HCT116 (cell line): ENCODE measurements around the gene ARL2BP. TPM values are rescaled to one million over a fixed set of nuclear protein-coding genes. Genes with fewer than 3 reads are reported as not detected.
A peak's percentile ranks its signal among the peaks of the same experiment; 100 is the strongest.

ENCODE experiments used
- ATAC-seq: fragments of 200-7000 bp; cut with Tn5 transposase; 2 replicates; pipeline ENCODE4 v1.9.1; 2020; ENCODE audit warnings: mild to moderate bottlenecking, moderate library complexity
- BruUV-seq: library from RNA; stranded (reverse); fragments of 400-500 nt; replicated peaks from 2 replicates; lab custom pipeline; 2021; lab: Mats Ljungman, UMichigan
- CTCF ChIA-PET: fragments of 300-600 bp; sonication (Branson Sonifier 250); formaldehyde crosslinking; loops from one replicate; lab custom pipeline; 2021; ENCODE audit warnings: antibody characterized with exemption; lab: Charles Lee
- POLR2A ChIA-PET: fragments of 300-600, 350-600 bp; sonication (Branson Sonifier 250); formaldehyde crosslinking; loops from one replicate; lab custom pipeline; 2021; ENCODE audit warnings: antibody characterized with exemption; lab: Charles Lee
- RAD21 ChIA-PET, 2 experiments: fragments of 300-600 bp; sonication (Branson Sonifier 250); formaldehyde crosslinking; loops; one replicate each; lab custom pipeline; 2023; ENCODE audit warnings: low total read pairs in 2 of 2; ENCODE audit not compliant: uncharacterized antibody in 2 of 2, unreplicated experiment in 2 of 2, low non-redundant PET in 1 of 2; lab: Charles Lee
- DNase-seq: peaks from one replicate; pipeline ENCODE4 v3.0.0-alpha.2; 2010; ENCODE audit warnings: low read depth, low spot score
- H2AFZ ChIP-seq: fragments of 200-600 bp; shearing (Covaris generic), sonication (generic); 2 replicates; pipeline ENCODE4 v1.6.1; 2017; ENCODE audit warnings: low read depth, mixed run types, mixed read lengths, antibody characterized with exemption, low read length; ENCODE audit not compliant: poor library complexity, severe bottlenecking
- H3K27ac ChIP-seq: 2 replicates; pipeline ENCODE4 v1.5.1; 2012; ENCODE audit warnings: low read depth, low read length
- H3K27me3 ChIP-seq: fragments of 200-600 bp; sonication (generic); 2 replicates; pipeline ENCODE4 v1.6.1; 2016; ENCODE audit warnings: mixed run types, low read length, mixed read lengths; ENCODE audit not compliant: insufficient read depth
- H3K36me3 ChIP-seq, 2 experiments: fragments of 200-500 bp in 1 of 2; fragments of 200-600 bp in 1 of 2; sonication (Bioruptor generic) in 1 of 2; sonication (generic) in 1 of 2; 2 replicates each; pipeline versions ENCODE4 v1.5.1 to v1.6.1; 2014 to 2016; ENCODE audit warnings: low read length in 2 of 2, inconsistent platforms in 1 of 2, mixed read lengths in 1 of 2, mixed run types in 1 of 2; ENCODE audit not compliant: insufficient read depth in 2 of 2, control insufficient read depth in 1 of 2
- H3K4me1 ChIP-seq, 2 experiments: fragments of 200-600 bp in 1 of 2; sonication (generic) in 1 of 2; 2 replicates each; pipeline versions ENCODE4 v1.5.1 to v1.6.1; 2012 to 2017; ENCODE audit warnings: low read length in 2 of 2, inconsistent platforms in 1 of 2, mild to moderate bottlenecking in 1 of 2, mixed read lengths in 1 of 2, mixed run types in 1 of 2, moderate library complexity in 1 of 2; ENCODE audit not compliant: insufficient read depth in 2 of 2, control insufficient read depth in 1 of 2
- H3K4me2 ChIP-seq: fragments of 200-600 bp; sonication (generic); 2 replicates; pipeline ENCODE4 v1.6.1; 2017; ENCODE audit warnings: mixed run types, low read length, mixed read lengths
- H3K4me3 ChIP-seq, 2 experiments: fragments of 200-600 bp in 1 of 2; sonication (generic) in 1 of 2; replicated peaks in 1 of 2; 2 replicates each; pipeline ENCODE4 v1.5.1; 2011 to 2016; ENCODE audit warnings: low read length in 2 of 2, control low read depth in 1 of 2, low read depth in 1 of 2, mild to moderate bottlenecking in 1 of 2, mixed read lengths in 1 of 2, mixed run types in 1 of 2
- H3K79me2 ChIP-seq: fragments of 200-600 bp; sonication (generic); 2 replicates; pipeline ENCODE4 v1.6.1; 2017; ENCODE audit warnings: mild to moderate bottlenecking, mixed run types, low read length, moderate library complexity, mixed read lengths; ENCODE audit not compliant: insufficient read depth
- H3K9ac ChIP-seq: fragments of 200-600 bp; sonication (generic); 2 replicates; pipeline ENCODE4 v1.6.1; 2016; ENCODE audit warnings: low read length, mixed read lengths
- H3K9me2 ChIP-seq: fragments of 200-600 bp; sonication (generic), shearing (Covaris generic); 2 replicates; pipeline ENCODE4 v1.6.1; 2017; ENCODE audit warnings: mixed run types, mild to moderate bottlenecking, moderate library complexity; ENCODE audit not compliant: insufficient read depth
- H3K9me3 ChIP-seq, 2 experiments: fragments of 200-500 bp in 1 of 2; fragments of 200-600 bp in 1 of 2; sonication (Bioruptor generic) in 1 of 2; sonication (generic) in 1 of 2; 2 replicates each; pipeline ENCODE4 v1.6.1; 2014 to 2017; ENCODE audit warnings: low read length in 2 of 2, mixed read lengths in 2 of 2, inconsistent platforms in 1 of 2, low read depth in 1 of 2, mild to moderate bottlenecking in 1 of 2, mixed run types in 1 of 2, moderate library complexity in 1 of 2; ENCODE audit not compliant: control insufficient read depth in 1 of 2, insufficient read depth in 1 of 2
- H4K20me1 ChIP-seq: fragments of 200-600 bp; sonication (generic), shearing (Covaris generic); 2 replicates; pipeline ENCODE4 v1.6.1; 2017; ENCODE audit warnings: mixed run types, mild to moderate bottlenecking, moderate library complexity; ENCODE audit not compliant: insufficient read depth
- ATF3 ChIP-seq: IDR thresholded peaks from 2 replicates; pipeline ENCODE4 v1.6.1; 2012
- CBX3 ChIP-seq: IDR thresholded peaks from 2 replicates; pipeline ENCODE4 v1.6.1; 2012; ENCODE audit warnings: low read depth
- CTCF ChIP-seq, 3 experiments: fragments of 200-600 bp in 1 of 3; sonication (generic) in 1 of 3; IDR thresholded peaks in 2 of 3; conservative IDR thresholded peaks in 1 of 3; 2 replicates each; pipeline ENCODE4 v1.5.1; 2012 to 2017; ENCODE audit warnings: low read depth in 2 of 3, low read length in 2 of 3, antibody characterized with exemption in 1 of 3, borderline replicate concordance in 1 of 3, control low read depth in 1 of 3, mild to moderate bottlenecking in 1 of 3, mixed read lengths in 1 of 3, mixed run types in 1 of 3, moderate library complexity in 1 of 3; ENCODE audit not compliant: insufficient read depth in 1 of 3
- EGR1 ChIP-seq: IDR thresholded peaks from 2 replicates; pipeline ENCODE4 v1.6.1; 2012; ENCODE audit warnings: low read depth
- ELF1 ChIP-seq: IDR thresholded peaks from 2 replicates; pipeline ENCODE4 v1.6.1; 2012; ENCODE audit warnings: low read depth, borderline replicate concordance
- EZH2phosphoT487 ChIP-seq: fragments of 200-600 bp; IDR thresholded peaks from 2 replicates; pipeline ENCODE4 v1.6.1; 2018; ENCODE audit warnings: antibody characterized with exemption, borderline replicate concordance
- FOSL1 ChIP-seq: IDR thresholded peaks from 2 replicates; pipeline ENCODE4 v1.6.1; 2012; ENCODE audit warnings: low read depth
- JUND ChIP-seq: IDR thresholded peaks from 2 replicates; pipeline ENCODE4 v1.6.1; 2012
- POLR2A ChIP-seq: IDR thresholded peaks from 2 replicates; pipeline ENCODE4 v1.7.0; 2011; ENCODE audit warnings: borderline replicate concordance; ENCODE audit not compliant: insufficient read depth, insufficient read length; ENCODE audit errors: extremely low read depth
- POLR2AphosphoS5 ChIP-seq: IDR thresholded peaks from 2 replicates; pipeline ENCODE4 v1.6.1; 2011; ENCODE audit warnings: mild to moderate bottlenecking, low read depth, low read length, moderate library complexity
- REST ChIP-seq: IDR thresholded peaks from 2 replicates; pipeline ENCODE4 v1.6.1; 2012; ENCODE audit warnings: low read depth
- SIN3A ChIP-seq: IDR thresholded peaks from 2 replicates; pipeline ENCODE4 v1.6.1; 2012; ENCODE audit warnings: low read depth
- ZFX ChIP-seq: fragments of 450-650 bp; IDR thresholded peaks from 2 replicates; pipeline ENCODE4 v1.6.1; 2017
- ZNF274 ChIP-seq: fragments of 200-500 bp; sonication (Bioruptor generic); IDR thresholded peaks from 2 replicates; pipeline ENCODE4 v1.6.1; 2014; ENCODE audit warnings: mild to moderate bottlenecking, low read depth, low read length, inconsistent platforms
- intact Hi-C: fragments of 100-400 bp; cut with micrococcal nuclease; formaldehyde crosslinking; loops from 2 replicates; pipeline ENCODE4 v1.10.0; 2022
- total RNA-seq: library from RNA; stranded (reverse); gene quantifications from one replicate; pipeline ENCODE4 v1.2.1, GENCODE V29; 2021; ENCODE audit not compliant: unreplicated experiment

ARL2BP gene
- total RNA-seq, 1 experiment from 2014 or later = 28.8 TPM

- peak in 1 of 3 experiments; percentile 9; a peak in 1 of 6 replicates for TF ChIP-seq CTCF (IDR thresholded peaks at IDR 0.05 in 2 of 3, conservative IDR thresholded peaks at IDR 0.05 in 1 of 3; ENCODE audit: borderline replicate concordance in 1 of 3, insufficient read depth in 1 of 3, low read depth in 2 of 3, low read length in 2 of 3)
These were observed 54.8 kb downstream of the ARL2BP start (continued) for GRCh38 chr16:57299719-57300386.

- Histone ChIP-seq H3K79me2 (no peaks in the 10 kb centered on the region), H3K4me3 (no peak overlapping the region), H3K9ac (no peak overlapping the region), H3K4me1 (peaks cover 9 to 40% of the 10 kb centered on the region in 2 experiments), H3K4me2 (peak overlapping the region; percentile 75), H3K9me2 (no peaks in the 10 kb centered on the region), H3K9me3 (no peaks in the 10 kb centered on the region), H2AFZ (no peak overlapping the region), H3K36me3 (no peaks in the 10 kb centered on the region), H3K27me3 (no peaks in the 10 kb centered on the region), H4K20me1 (no peaks in the 10 kb centered on the region), H3K27ac (no peak overlapping the region)
- intact Hi-C loops = loop anchor here (1.0 to 5.0 kb wide), 5 partner anchors 56 to 219 kb away; partner anchors contain the start of gene ARL2BP
- ATAC-seq = peak; percentile 80
- CTCF ChIA-PET = interaction anchor here (1.0 to 6.2 kb wide), 6 partner anchors 11 to 162 kb away, joined by 3 to 126 read pairs (median 4); partner anchors contain the start of genes CIAPIN1, COQ9 and POLR2C
- RAD21 ChIA-PET = interaction anchor here (0.6 to 1.4 kb wide), 9 partner anchors 9 to 231 kb away, joined by 3 to 6 read pairs (median 3); partner anchors contain the start of genes PSME3IP1 (in 1 of the 2) and RSPRY1 (in 1 of the 2)
- BruUV-seq = no TSS peak
- DNase-seq = peak; percentile 97
- POLR2A ChIA-PET = interaction anchor here (1.4 to 3.5 kb wide), 3 partner anchors 17 to 117 kb away, joined by 3 to 17 read pairs (median 5); partner anchors contain the start of gene ARL2BP
- TF ChIP-seq POLR2AphosphoS5 = no peak
- TF ChIP-seq POLR2A = no peak
- TF ChIP-seq ZFX = no peak
- TF ChIP-seq ATF3 = peak; percentile 99
- TF ChIP-seq SIN3A = no peak
- TF ChIP-seq CBX3 = peak; percentile 73
- peak; percentile 93 to 97 (median 96) for TF ChIP-seq CTCF (IDR thresholded peaks at IDR 0.05 in 2 of 3, conservative IDR thresholded peaks at IDR 0.05 in 1 of 3; ENCODE audit: borderline replicate concordance in 1 of 3, insufficient read depth in 1 of 3, low read depth in 2 of 3, low read length in 2 of 3)
- TF ChIP-seq FOSL1 = no peak
- no peak for TF ChIP-seq EGR1
- TF ChIP-seq ZNF274 = no peak
- no peak for TF ChIP-seq ELF1
- no peak for TF ChIP-seq REST
- TF ChIP-seq EZH2phosphoT487 = no peak
- TF ChIP-seq JUND = no peak
These were observed 55.5 kb downstream of the ARL2BP start for GRCh38 chr16:57300387-57301125.
